Activated CD4-positive, alpha-beta T cell treated with anti-CD3 and anti-CD28 coated beads, Interleukin-2, Interleukin-6, amounts not matched to agents 100 ng/mL and 50 ng/mL, durations not matched to agents 16 hours and 8 hours (primary cell): ENCODE results near the gene TCTA.
A peak's percentile ranks its signal among the peaks of the same experiment; 100 is the strongest.

Experiments used
- DNase-seq: peaks from one replicate; pipeline ENCODE4 v3.0.0-alpha.2; 2020

TCTA gene

GRCh38 chr3:49410846-49411534 lies 1.2 kb upstream of the TCTA start:
- no peak for DNase-seq

DNA sequence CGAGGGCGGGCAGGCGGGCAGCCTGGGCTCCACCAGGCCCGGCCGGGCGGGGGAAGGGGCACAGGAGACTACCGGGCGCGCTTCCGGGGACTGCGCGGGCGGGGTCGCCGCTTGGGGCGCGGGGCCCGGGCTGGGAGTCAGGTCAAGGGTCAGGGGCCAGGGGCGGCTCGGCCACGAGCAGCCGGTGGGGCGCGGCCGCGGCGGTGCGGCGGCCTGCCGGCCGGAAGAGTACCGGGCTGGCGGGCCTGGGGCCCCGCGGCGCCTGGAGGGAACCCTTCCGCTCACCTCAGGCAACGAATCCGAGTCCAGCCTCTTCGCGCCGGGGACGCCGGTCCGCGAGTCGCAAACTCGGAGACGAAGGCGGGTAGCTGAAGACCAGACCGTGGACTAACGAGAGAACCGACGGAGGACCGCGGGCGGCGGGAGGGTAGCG lies 672 bp upstream of the TCTA start:
- peak; percentile 54 for DNase-seq

GRCh38 chr3:49412632-49413337 lies 562 bp downstream of the TCTA start:
- DNase-seq: no peak

DNA sequence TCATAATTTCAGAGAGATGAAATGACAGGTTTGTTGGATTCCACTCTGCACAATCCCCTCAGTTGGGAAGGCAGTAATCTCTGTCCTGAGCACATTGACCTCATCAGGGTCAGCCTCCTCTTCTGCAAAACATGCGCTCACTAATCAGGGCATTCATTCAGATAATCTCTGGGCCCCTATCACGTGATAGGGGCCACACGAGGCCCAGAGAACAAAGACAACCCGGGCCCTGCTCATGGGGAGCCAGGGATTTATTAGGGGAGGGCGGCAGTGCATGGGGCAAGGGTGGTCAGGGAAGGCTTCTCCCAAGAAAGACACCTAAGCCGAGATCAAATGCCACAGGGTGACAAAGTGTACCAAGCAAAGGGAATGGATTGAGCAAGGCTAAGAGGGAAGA lies 1.1 kb downstream of the TCTA start:
- DNase-seq: no peak

DNA sequence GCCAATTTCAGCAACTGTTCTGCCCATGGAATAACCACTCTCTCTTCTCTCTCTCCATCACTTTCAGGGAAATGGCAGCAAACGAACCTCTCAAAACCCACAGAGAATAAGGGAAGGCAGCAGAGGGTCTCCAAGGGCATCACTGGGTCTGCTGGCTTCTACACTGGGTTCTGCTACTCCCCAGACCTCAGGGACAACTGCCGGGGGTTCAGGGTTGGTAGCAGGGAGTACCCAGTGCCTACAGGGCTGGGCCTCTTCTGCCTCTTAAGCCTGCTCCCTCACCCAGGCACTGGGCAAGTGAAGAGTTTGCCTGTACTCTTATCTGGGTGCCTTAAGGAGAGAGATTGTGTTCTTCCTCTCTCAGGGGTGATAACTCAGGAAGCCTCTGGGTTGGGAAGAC lies 2.5 kb downstream of the TCTA start:
- DNase-seq: no peak

DNA sequence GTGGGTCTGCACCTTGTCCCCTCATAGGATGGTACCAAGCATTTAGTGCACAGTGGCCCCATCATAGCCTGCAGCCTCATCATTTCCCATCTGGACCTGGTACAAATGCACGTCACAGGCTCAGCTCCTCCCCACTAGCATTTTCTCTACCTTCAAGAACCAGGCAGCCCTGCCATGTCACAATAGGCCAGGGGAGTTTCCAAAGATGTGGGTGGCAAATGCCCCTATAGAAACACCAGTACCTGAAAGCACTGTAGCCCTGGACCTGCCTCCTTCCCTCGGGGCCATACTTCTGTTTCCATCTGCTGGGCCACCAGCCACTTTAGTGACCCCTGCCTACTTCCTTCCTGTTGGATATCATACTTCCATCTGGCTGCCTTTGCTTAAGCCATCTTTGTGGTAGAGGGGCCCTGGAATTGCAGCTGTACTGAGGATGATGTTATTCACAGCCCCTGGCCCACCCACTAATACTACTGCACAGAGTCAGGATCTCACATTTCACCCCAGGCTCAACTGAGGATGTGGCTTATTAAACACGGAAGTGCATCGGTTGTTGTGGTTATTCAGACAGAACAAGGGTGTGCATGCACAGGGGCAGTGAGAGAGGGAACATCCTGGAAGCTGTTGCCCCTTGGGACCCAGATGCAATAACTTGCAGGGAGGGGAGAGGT lies 3.8 kb downstream of the TCTA start:
- DNase-seq: peak; percentile 69

GRCh38 chr3:49416867-49417266 lies 4.6 kb downstream of the TCTA start:
- DNase-seq: no peak

- no peak for DNase-seq
These were observed 5.4 kb downstream of the TCTA start for GRCh38 chr3:49417516-49418120.

GRCh38 chr3:49421890-49422378 lies 9.7 kb downstream of the TCTA start:
- DNase-seq: no peak

DNA sequence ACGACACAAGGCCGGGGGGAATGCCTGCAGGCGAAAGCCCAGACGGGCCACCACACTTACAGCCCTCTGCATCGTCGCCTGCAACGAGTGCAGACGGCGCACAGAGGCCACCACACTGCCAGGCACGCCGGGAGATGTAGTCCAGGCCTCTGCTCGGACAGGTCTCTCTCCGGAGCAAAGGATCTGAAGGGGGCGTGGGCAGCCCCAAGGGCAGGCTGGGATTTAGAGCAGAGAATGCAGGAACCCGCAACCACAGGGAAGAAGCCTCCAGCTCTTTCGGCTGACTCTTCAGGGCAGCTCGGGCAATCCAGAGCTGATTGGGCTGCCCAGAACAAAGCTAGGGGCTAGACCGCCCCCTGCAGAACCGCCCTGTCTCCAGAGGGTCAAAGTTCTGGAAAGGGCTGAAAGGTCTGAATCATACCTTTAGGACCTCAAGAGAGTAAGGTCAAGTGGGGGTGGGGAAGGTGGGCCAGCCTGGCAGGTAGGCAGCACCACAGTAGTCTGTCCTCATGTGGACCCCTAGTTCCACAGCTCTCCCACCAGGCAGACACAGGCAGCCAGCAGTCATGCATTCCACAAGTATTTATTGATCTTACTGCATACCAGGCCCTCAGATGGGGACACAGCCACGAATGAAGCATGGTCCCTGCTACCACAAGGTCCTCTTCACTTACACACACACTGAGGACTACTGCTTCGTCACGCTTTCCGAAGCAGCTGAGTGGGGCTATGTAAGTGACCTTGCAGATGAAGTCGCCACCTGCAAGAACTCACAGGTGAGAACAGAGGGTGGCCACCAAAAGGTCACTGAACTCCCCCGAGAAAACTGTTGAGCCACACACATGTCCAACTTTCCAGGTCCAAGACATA lies 10.4 kb downstream of the TCTA start, which contains the start of gene AMT:
AMT (minus strand) TSS at position 95 of the 870 bp plus-strand sequence; CDS start at position 72, 23 bp downstream.
- no peak for DNase-seq

DNA sequence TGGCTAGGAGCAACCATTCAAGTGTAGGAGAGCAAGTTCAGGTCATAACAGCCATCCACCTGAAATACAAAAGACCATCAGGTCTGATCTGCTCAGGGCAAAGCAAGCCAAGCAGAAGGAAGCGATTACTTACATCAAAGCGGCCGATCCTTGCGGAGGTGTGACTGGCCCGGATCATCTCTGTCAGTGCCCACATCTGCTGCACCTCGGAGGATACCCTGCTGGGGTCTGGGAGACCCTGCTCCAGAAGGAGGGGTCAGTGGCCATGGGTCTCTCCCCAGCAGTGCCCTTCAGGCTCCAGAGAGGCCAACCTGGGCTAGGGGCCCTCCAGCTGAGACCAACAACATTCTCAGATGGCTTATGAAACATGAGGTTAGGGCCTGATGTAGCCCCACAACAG lies 12.6 kb downstream of the TCTA start:
- DNase-seq: no peak

GRCh38 chr3:49427586-49427985 lies 15.4 kb downstream of the TCTA start:
- DNase-seq: no peak

DNA sequence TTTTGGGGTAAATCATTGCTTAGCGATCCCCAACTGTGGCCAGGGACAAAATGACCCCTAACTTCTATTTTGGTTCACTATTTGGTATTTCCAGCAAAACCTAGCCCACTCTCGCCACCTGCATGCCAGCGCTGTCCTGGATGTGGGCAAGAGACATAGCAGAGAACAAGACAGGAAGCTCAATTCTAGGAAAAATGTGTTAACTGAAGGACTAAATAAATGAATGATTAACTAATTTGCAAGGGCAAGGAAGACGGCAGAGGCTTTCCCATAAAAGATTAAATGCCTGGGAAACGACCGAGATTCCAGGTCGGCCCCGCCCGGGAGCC lies 16.5 kb downstream of the TCTA start:
- no peak for DNase-seq

- no peak for DNase-seq
These were observed 22.5 kb downstream of the TCTA start for GRCh38 chr3:49434731-49435130.

- DNase-seq: no peak
These were observed 33.2 kb downstream of the TCTA start for GRCh38 chr3:49445391-49445790.

GRCh38 chr3:49453621-49454020 lies 41.4 kb downstream of the TCTA start:
- no peak for DNase-seq

- DNase-seq: no peak
These were observed 42.2 kb downstream of the TCTA start for GRCh38 chr3:49454458-49454857.

- DNase-seq: no peak
These were observed 42.9 kb downstream of the TCTA start for GRCh38 chr3:49454898-49455681.

GRCh38 chr3:49456466-49456865 lies 44.2 kb downstream of the TCTA start:
- no peak for DNase-seq

DNA sequence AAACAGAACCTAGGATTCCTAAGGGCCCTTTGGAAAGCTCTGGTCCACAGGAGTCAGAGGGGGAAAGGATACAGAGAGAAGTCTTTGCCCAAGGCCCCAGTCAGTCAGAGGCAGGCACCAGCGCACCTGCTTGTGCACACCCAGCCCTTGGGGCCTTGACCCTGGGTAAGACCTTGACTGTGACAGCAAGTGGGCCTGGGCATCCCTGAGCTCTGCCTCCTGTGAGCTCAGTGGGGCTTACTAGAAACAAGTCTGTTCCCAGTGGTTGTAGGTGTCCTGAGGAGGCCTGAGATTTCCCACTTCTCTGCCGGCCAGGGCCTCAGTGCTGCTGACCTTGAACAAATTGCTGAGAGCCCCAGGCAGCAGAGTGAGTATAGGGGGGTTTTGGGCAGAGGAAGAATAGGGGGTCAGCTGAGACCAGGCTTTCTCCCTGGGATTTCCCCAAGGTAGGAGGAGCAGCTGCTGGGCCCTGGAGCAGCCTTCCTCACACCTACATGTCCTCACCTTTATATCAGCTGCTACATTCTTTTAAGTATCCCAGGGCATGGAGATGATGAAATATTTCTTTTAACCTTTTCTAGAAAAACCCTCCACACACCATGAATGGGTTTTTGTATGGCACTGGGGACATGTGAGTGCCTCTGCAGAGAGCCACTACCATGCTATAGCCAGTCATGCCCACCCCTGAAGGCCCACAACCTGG lies 48.1 kb downstream of the TCTA start:
- no peak for DNase-seq

DNA sequence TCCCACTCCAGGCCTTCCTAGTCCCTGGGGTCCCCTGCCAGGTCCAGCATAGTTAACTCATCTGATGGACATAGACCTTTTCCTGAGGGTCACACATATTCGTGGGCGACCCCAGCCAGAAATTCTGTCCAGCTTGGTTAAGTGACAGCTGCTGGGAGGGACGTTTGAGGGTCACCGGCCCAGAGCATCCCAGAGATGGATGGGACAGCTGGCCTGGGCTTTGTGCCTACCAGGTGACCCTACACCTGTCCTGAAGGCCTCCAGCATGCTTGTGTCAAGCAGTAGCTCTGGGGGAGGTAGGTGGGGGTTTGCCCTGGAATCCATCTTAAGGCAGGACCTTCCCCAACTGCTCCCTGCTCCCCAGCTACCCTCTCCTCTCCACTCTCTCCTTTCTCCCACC lies 48.7 kb downstream of the TCTA start:
- DNase-seq: no peak
